ENCODE results near the gene SYMPK. TPM values are rescaled to one million over a fixed set of nuclear protein-coding genes. Genes with fewer than 3 reads are reported as not detected.

The SYMPK gene
- total RNA-seq, 1 donor = 42.0 TPM

DNA sequence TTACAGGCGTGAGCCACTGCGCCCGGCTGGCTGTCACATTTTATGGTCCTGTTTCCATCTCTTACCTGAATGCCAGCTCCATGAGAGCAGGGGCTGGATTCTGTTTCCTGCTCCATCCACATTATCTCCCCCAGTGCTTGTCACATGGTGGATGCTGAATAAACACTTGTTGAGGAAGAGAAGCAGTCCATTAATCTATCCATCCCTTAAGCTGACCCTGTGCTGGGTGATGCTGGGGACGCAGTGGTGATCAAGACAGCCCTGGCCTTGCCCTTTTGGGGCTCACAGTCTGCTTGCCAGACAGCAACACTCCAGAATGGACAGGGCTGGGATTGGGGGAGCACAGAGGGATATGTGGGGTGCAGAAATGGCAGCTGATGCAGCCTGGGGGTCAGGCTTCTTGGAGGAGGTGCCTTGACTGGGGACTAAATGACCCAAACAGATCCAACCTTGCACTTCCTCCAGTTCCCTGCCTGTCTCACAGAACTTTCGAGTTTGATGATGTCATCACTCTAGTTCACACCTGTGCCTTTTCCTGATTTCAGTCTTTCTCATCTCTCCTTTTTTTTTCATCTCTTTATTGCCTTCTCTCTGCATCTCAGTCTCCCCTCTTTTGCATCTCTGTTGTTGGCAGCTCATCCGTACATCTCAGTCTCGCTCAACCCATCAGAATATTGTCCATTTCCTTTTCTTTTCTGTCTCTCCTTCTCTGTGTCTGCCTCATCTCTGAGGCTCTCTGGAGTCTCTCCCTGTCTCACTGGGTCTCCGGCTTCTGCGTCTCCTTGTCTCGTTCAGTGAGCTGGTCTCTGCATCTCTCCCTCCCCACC is 18.3 kb upstream of the SYMPK start:
- DNase-seq (ENCODE audit: insufficient read length, low spot score, missing footprints) = peak; percentile 44
- peaks cover 21% of the 10 kb centered on the region for H3K4me1 ChIP-seq (ENCODE audit: insufficient read depth, low read length)
- H3K27me3 ChIP-seq (ENCODE audit: insufficient read depth, low read length) = peaks cover 1% of the 10 kb centered on the region
- no peak overlapping the region for H3K27ac ChIP-seq (ENCODE audit: low read depth, low read length)
- H3K9me3 ChIP-seq (ENCODE audit: low read depth, low read length) = no peaks in the 10 kb centered on the region
- no peak overlapping the region for H3K4me3 ChIP-seq (ENCODE audit: insufficient read depth, low read length)
- TF ChIP-seq, protein P1, sequence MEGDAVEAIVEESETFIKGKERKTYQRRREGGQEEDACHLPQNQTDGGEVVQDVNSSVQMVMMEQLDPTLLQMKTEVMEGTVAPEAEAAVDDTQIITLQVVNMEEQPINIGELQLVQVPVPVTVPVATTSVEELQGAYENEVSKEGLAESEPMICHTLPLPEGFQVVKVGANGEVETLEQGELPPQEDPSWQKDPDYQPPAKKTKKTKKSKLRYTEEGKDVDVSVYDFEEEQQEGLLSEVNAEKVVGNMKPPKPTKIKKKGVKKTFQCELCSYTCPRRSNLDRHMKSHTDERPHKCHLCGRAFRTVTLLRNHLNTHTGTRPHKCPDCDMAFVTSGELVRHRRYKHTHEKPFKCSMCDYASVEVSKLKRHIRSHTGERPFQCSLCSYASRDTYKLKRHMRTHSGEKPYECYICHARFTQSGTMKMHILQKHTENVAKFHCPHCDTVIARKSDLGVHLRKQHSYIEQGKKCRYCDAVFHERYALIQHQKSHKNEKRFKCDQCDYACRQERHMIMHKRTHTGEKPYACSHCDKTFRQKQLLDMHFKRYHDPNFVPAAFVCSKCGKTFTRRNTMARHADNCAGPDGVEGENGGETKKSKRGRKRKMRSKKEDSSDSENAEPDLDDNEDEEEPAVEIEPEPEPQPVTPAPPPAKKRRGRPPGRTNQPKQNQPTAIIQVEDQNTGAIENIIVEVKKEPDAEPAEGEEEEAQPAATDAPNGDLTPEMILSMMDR (IDR thresholded peaks at IDR 0.05; ENCODE audit: extremely low read depth, low read depth, low read length) = no peak
- peaks cover 24% of the 10 kb centered on the region for H4K20me1 ChIP-seq (ENCODE audit: insufficient read depth, low read length)
- H3K4me2 ChIP-seq (ENCODE audit: insufficient read depth, low read length) = no peak overlapping the region
- H3K79me2 ChIP-seq (ENCODE audit: insufficient read depth, low read length) = peaks cover 17% of the 10 kb centered on the region
- peaks cover 5% of the 10 kb centered on the region for H3K36me3 ChIP-seq (ENCODE audit: insufficient read depth, low read length)
- no peak overlapping the region for H2AFZ ChIP-seq (ENCODE audit: low read length)

DNA sequence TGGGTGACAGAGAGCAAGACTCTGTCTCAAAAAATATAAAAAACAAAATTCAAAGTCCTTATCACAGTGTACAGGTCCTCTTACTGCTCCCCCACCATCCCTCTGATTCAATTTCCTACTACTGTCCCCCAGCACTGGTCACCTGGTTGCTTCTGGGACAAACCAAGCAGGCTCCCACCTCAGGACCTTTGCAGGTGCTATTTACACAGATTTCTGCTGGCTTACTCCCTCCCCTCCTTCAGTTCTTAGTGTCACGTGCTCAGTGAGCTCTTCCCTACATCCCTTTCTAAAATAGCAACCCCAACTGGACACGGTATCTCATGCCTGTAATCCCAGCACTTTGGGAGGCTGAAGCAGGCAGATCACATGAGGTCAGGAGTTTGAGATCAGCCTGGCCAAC is 17.0 kb upstream of the SYMPK start:
- H3K79me2 ChIP-seq (ENCODE audit: insufficient read depth, low read length) = peaks cover 14% of the 10 kb centered on the region
- H2AFZ ChIP-seq (ENCODE audit: low read length) = no peak overlapping the region
- no peak overlapping the region for H3K4me2 ChIP-seq (ENCODE audit: insufficient read depth, low read length)
- DNase-seq (ENCODE audit: insufficient read length, low spot score, missing footprints) = peak; percentile 14
- H3K27ac ChIP-seq (ENCODE audit: low read depth, low read length) = no peak overlapping the region
- peaks cover 20% of the 10 kb centered on the region for H4K20me1 ChIP-seq (ENCODE audit: insufficient read depth, low read length)
- H3K27me3 ChIP-seq (ENCODE audit: insufficient read depth, low read length) = peaks cover 9% of the 10 kb centered on the region
- no peak overlapping the region for H3K4me3 ChIP-seq (ENCODE audit: insufficient read depth, low read length)
- H3K9me3 ChIP-seq (ENCODE audit: low read depth, low read length) = no peaks in the 10 kb centered on the region
- peaks cover 15% of the 10 kb centered on the region for H3K4me1 ChIP-seq (ENCODE audit: insufficient read depth, low read length)
- TF ChIP-seq, protein P1 (IDR thresholded peaks at IDR 0.05; ENCODE audit: extremely low read depth, low read depth, low read length) = no peak
- H3K36me3 ChIP-seq (ENCODE audit: insufficient read depth, low read length) = peaks cover 5% of the 10 kb centered on the region

DNA sequence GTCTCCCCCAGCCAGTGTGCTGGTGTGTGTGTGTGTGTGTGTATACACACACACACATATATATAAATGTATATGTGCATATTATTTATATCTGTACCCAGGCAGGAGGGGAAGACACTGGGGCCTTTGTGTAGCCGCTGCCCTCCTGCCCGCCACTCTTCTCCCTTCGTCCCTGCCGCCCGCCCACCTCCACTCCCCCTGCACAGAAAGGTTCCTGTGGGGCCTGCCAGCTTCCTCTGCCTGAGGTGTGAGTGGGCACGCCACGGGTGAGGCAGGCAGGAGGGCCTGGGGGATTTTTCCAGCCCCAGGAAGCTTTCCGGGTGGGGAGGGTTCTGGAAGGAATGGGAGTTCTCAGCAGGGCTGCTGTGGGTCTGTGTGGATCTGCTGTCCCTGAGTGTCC is 16.1 kb upstream of the SYMPK start:
- H3K4me2 ChIP-seq (ENCODE audit: insufficient read depth, low read length) = no peak overlapping the region

More for the DNA sequence above, 16.1 kb upstream of the SYMPK start:
- H3K79me2 ChIP-seq (ENCODE audit: insufficient read depth, low read length) = peaks cover 5% of the 10 kb centered on the region
- no peak overlapping the region for H3K4me3 ChIP-seq (ENCODE audit: insufficient read depth, low read length)
- H3K27ac ChIP-seq (ENCODE audit: low read depth, low read length) = no peak overlapping the region
- no peak overlapping the region for H2AFZ ChIP-seq (ENCODE audit: low read length)
- H3K27me3 ChIP-seq (ENCODE audit: insufficient read depth, low read length) = peaks cover 9% of the 10 kb centered on the region
- TF ChIP-seq, protein P1 (IDR thresholded peaks at IDR 0.05; ENCODE audit: extremely low read depth, low read depth, low read length) = no peak
- peaks cover 16% of the 10 kb centered on the region for H4K20me1 ChIP-seq (ENCODE audit: insufficient read depth, low read length)
- no peaks in the 10 kb centered on the region for H3K9me3 ChIP-seq (ENCODE audit: low read depth, low read length)
- DNase-seq (ENCODE audit: insufficient read length, low spot score, missing footprints) = peak; percentile 25
- no peaks in the 10 kb centered on the region for H3K36me3 ChIP-seq (ENCODE audit: insufficient read depth, low read length)
- peaks cover 12% of the 10 kb centered on the region for H3K4me1 ChIP-seq (ENCODE audit: insufficient read depth, low read length)
